Measurements from ENCODE around the gene KRTAP5-4. TPM values are rescaled to one million over a fixed set of nuclear protein-coding genes. Genes with fewer than 3 reads are reported as not detected.
A peak's percentile ranks its signal among the peaks of the same experiment; 100 is the strongest.

The KRTAP5-4 gene
- total and polyA plus RNA-seq, 2 donors (not counting 1 experiment from before 2014, with no cell fraction given): not detected

- Histone ChIP-seq H4K20me1 (ENCODE audit: control insufficient read depth, insufficient read depth, low read length, poor library complexity, severe bottlenecking) (no peaks in the 10 kb centered on the region), H3K27me3 (replicated peaks in 1 of 4; ENCODE audit: control extremely low read depth in 1 of 4, control insufficient read depth in 3 of 4, insufficient read depth in 4 of 4, low read length in 3 of 4) (peaks cover 0 to 36% (median 9%) of the 10 kb centered on the region in 4 experiments), H2AFZ (ENCODE audit: insufficient read depth, low read depth, low read length, poor library complexity, severe bottlenecking) (peak overlapping the region; percentile 39), H3K36me3 (replicated peaks in 1 of 2; ENCODE audit: control extremely low read depth in 1 of 2, control insufficient read depth in 1 of 2, extremely low read depth in 1 of 2, insufficient read depth in 2 of 2, low read length in 1 of 2) (no peaks in the 10 kb centered on the region), H3K27ac (ENCODE audit: low read length in 2 of 2) (peak overlapping the region; percentile 85), H3K4me2 (replicated peaks; ENCODE audit: low read depth, low read length, poor library complexity, severe bottlenecking) (peak overlapping the region; percentile 96), H3K9me3 (ENCODE audit: control extremely low read depth in 1 of 3, control insufficient read depth in 2 of 3, insufficient read depth in 1 of 3, low read length in 2 of 3) (peaks cover 0 to 6% (median 3%) of the 10 kb centered on the region in 3 donors), H3K4me3 (ENCODE audit: control extremely low read depth in 1 of 5, extremely low read depth in 1 of 5, insufficient read depth in 1 of 5, low read depth in 2 of 5, low read length in 4 of 5) (peak overlapping the region in 4 of 5 experiments; percentile 40 to 75 (median 64)), H3K9ac (ENCODE audit: low read length) (peak overlapping the region; percentile 86), H3K4me1 (ENCODE audit: control insufficient read depth in 2 of 2, insufficient read depth in 2 of 2, low read length in 2 of 2) (peaks cover 31 to 33% of the 10 kb centered on the region in 2 donors), H3K79me2 (ENCODE audit: control insufficient read depth, insufficient read depth, low read length) (no peaks in the 10 kb centered on the region)
- Mint-ChIP-seq H3K27ac (peak overlapping the region; percentile 85), H3K4me1 (peaks cover 20% of the 10 kb centered on the region), H3K9me3 (ENCODE audit: insufficient read depth) (peaks cover 3% of the 10 kb centered on the region), H3K4me3 (peak overlapping the region; percentile 84), H3K27me3 (peaks cover 13% of the 10 kb centered on the region)
- ChIA-PET CTCF (interaction anchor here (0.8 to 4.2 kb wide), 13 partner anchors 8 to 371 kb away, joined by 3 to 60 read pairs (median 8); partner anchors contain the start of gene BRSK2), POLR2A (interaction anchor here (0.8 to 2.0 kb wide), 2 partner anchors 16 to 26 kb away, joined by 4 to 9 read pairs; no protein-coding TSS in a partner anchor)
- DNase-seq (peak; percentile 65), ATAC-seq (ENCODE audit: low read depth) (peak; percentile 2)
- WGBS (ENCODE audit: insufficient coverage): 4% methylated on average over 22 of the region's 37 CpGs
- TF ChIP-seq EZH2 (IDR thresholded peaks at IDR 0.05; ENCODE audit: borderline replicate concordance, insufficient read depth, low read depth, low read length, poor library complexity, severe bottlenecking) (no peak), CTCF (IDR thresholded peaks at IDR 0.05) (no peak)
- intact Hi-C loops (cut with micrococcal nuclease): loop anchor here (5.0 kb wide), 2 partner anchors 121 to 311 kb away; no protein-coding TSS in a partner anchor
Measured at GRCh38 chr11:1573077-1573902, 48.6 kb downstream of the KRTAP5-4 start.

Measured in B cell (primary cell).